ENCODE results near the gene COMTD1.

GRCh38 chr10:75189266-75190096 is 46.3 kb downstream of the COMTD1 start:
- TF ChIP-seq, protein P1, sequence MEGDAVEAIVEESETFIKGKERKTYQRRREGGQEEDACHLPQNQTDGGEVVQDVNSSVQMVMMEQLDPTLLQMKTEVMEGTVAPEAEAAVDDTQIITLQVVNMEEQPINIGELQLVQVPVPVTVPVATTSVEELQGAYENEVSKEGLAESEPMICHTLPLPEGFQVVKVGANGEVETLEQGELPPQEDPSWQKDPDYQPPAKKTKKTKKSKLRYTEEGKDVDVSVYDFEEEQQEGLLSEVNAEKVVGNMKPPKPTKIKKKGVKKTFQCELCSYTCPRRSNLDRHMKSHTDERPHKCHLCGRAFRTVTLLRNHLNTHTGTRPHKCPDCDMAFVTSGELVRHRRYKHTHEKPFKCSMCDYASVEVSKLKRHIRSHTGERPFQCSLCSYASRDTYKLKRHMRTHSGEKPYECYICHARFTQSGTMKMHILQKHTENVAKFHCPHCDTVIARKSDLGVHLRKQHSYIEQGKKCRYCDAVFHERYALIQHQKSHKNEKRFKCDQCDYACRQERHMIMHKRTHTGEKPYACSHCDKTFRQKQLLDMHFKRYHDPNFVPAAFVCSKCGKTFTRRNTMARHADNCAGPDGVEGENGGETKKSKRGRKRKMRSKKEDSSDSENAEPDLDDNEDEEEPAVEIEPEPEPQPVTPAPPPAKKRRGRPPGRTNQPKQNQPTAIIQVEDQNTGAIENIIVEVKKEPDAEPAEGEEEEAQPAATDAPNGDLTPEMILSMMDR (IDR thresholded peaks at IDR 0.05): no peak
- no peak for TF ChIP-seq POLR2A (IDR thresholded peaks at IDR 0.05)

All from right lobe of liver (tissue), 4 donors.